Loucy (cell line): ENCODE results near the gene NFAT5.
"Not testable (repeated sequence)": the region's sequence is repeated elsewhere in the genome, so short reads cannot be mapped to it uniquely, and the experiment has no call there.

Source experiments
- H2AFZ ChIP-seq: fragments of 200-600 bp; sonication (generic); 2 replicates; pipeline ENCODE4 v1.6.0; 2016; ENCODE audit warnings: antibody characterized with exemption, mild to moderate bottlenecking, low read length, moderate library complexity
- H3F3A ChIP-seq: fragments of 200-600 bp; 2 replicates; pipeline ENCODE4 v1.6.0; 2016; ENCODE audit warnings: antibody characterized with exemption, low read depth, mild to moderate bottlenecking
- H3K27me3 ChIP-seq: fragments of 200-600 bp; sonication (generic); 2 replicates; pipeline ENCODE4 v1.6.1; 2014; ENCODE audit warnings: low read length, mild to moderate bottlenecking; ENCODE audit not compliant: insufficient read depth, poor library complexity, severe bottlenecking
- H3K36me3 ChIP-seq: fragments of 200-600 bp; sonication (generic); 2 replicates; pipeline ENCODE4 v1.6.1; 2016; ENCODE audit warnings: low read length; ENCODE audit not compliant: insufficient read depth
- H3K4me1 ChIP-seq: fragments of 200-600 bp; sonication (generic); 2 replicates; pipeline ENCODE4 v1.5.1; 2014; ENCODE audit warnings: low read length, mild to moderate bottlenecking; ENCODE audit not compliant: insufficient read depth, poor library complexity, severe bottlenecking
- H3K4me2 ChIP-seq: fragments of 200-600 bp; sonication (generic); 2 replicates; pipeline ENCODE4 v1.6.0; 2014; ENCODE audit warnings: antibody characterized with exemption, low read length, low read depth, mild to moderate bottlenecking; ENCODE audit not compliant: poor library complexity, severe bottlenecking
- H3K4me3 ChIP-seq: fragments of 200-600 bp; sonication (generic); 2 replicates; pipeline ENCODE4 v1.5.1; 2014; ENCODE audit warnings: low read length, mild to moderate bottlenecking, mixed read lengths; ENCODE audit not compliant: poor library complexity, severe bottlenecking
- H3K79me2 ChIP-seq: fragments of 200-600 bp; sonication (generic); 2 replicates; pipeline ENCODE4 v1.6.1; 2014; ENCODE audit warnings: low read length; ENCODE audit not compliant: insufficient read depth
- H3K9ac ChIP-seq: fragments of 200-600 bp; sonication (generic); 2 replicates; pipeline ENCODE4 v1.6.0; 2014; ENCODE audit warnings: mild to moderate bottlenecking, low read depth, low read length, moderate library complexity; ENCODE audit not compliant: poor library complexity, severe bottlenecking
- H3K9me2 ChIP-seq: fragments of 200-600 bp; sonication (generic); replicated peaks from 2 replicates; pipeline ENCODE4 v1.6.1; 2016; ENCODE audit warnings: low read depth, low read length, mixed read lengths
- H3K9me3 ChIP-seq: fragments of 200-600 bp; sonication (generic); 2 replicates; pipeline ENCODE4 v1.6.1; 2014; ENCODE audit warnings: mild to moderate bottlenecking, antibody characterized with exemption, low read length, low read depth; ENCODE audit not compliant: insufficient read depth
- H4K20me1 ChIP-seq: fragments of 200-600 bp; sonication (generic); 2 replicates; pipeline ENCODE4 v1.6.0; 2014; ENCODE audit warnings: antibody characterized with exemption, low read length, mild to moderate bottlenecking; ENCODE audit not compliant: insufficient read depth, poor library complexity, severe bottlenecking
- CTCF ChIP-seq: fragments of 200-600 bp; sonication (generic); conservative IDR thresholded peaks from 2 replicates; pipeline ENCODE4 v1.5.1; 2014; ENCODE audit warnings: mild to moderate bottlenecking, antibody characterized with exemption, low read length
- EZH2phosphoT487 ChIP-seq: fragments of 200-600 bp; IDR thresholded peaks from 2 replicates; pipeline ENCODE4 v1.6.1; 2018; ENCODE audit warnings: antibody characterized with exemption, mild to moderate bottlenecking, moderate library complexity, borderline replicate concordance

Gene NFAT5

GRCh38 chr16:69626256-69626655 is 60.5 kb downstream of the NFAT5 start:
- Histone ChIP-seq H3K79me2 (peaks cover 15% of the 10 kb centered on the region; the same call in 1 of the 2 replicates), H3K9me3 (no peaks in the 10 kb centered on the region), H3K4me3 (no peak overlapping the region), H3F3A (no peaks in the 10 kb centered on the region), H4K20me1 (no peaks in the 10 kb centered on the region), H3K4me2 (no peak overlapping the region), H3K9ac (no peak overlapping the region), H3K9me2 (no peaks in the 10 kb centered on the region), H3K36me3 (peaks cover 31% of the 10 kb centered on the region; the same call in 1 of the 2 replicates), H3K27me3 (no peaks in the 10 kb centered on the region), H2AFZ (no peak overlapping the region), H3K4me1 (no peaks in the 10 kb centered on the region)
- TF ChIP-seq EZH2phosphoT487: no peak
- TF ChIP-seq CTCF: no peak

GRCh38 chr16:69632828-69633227 is 67.1 kb downstream of the NFAT5 start:
- no peak overlapping the region for H3K4me2 ChIP-seq
- no peaks in the 10 kb centered on the region for H4K20me1 ChIP-seq
- H3K9ac ChIP-seq: no peak overlapping the region
- no peaks in the 10 kb centered on the region for H3K27me3 ChIP-seq
- H3K79me2 ChIP-seq: no peaks in the 10 kb centered on the region
- H3K4me3 ChIP-seq: no peak overlapping the region
- no peak overlapping the region for H2AFZ ChIP-seq
- H3K4me1 ChIP-seq: no peaks in the 10 kb centered on the region
- TF ChIP-seq CTCF (no peak), EZH2phosphoT487 (no peak)
- no peaks in the 10 kb centered on the region for H3K9me2 ChIP-seq
- H3F3A ChIP-seq: no peaks in the 10 kb centered on the region
- H3K9me3 ChIP-seq: peaks cover 9% of the 10 kb centered on the region; the same call in 1 of the 2 replicates
- peaks cover 53% of the 10 kb centered on the region; the same call in 1 of the 2 replicates for H3K36me3 ChIP-seq

GRCh38 chr16:69633375-69633774 is 67.6 kb downstream of the NFAT5 start:
- no peak overlapping the region for H3K4me2 ChIP-seq
- H3K27me3 ChIP-seq: no peaks in the 10 kb centered on the region
- no peak overlapping the region for H3K9ac ChIP-seq
- no peaks in the 10 kb centered on the region for H3K4me1 ChIP-seq
- TF ChIP-seq EZH2phosphoT487 (no peak), CTCF (no peak)
- H4K20me1 ChIP-seq: no peaks in the 10 kb centered on the region
- H3K9me2 ChIP-seq: no peaks in the 10 kb centered on the region
- H3K9me3 ChIP-seq: peaks cover 9% of the 10 kb centered on the region; the same call in 1 of the 2 replicates
- H3K36me3 ChIP-seq: peaks cover 53% of the 10 kb centered on the region; the same call in 1 of the 2 replicates
- H3F3A ChIP-seq: no peaks in the 10 kb centered on the region
- H3K4me3 ChIP-seq: no peak overlapping the region
- H2AFZ ChIP-seq: no peak overlapping the region
- H3K79me2 ChIP-seq: no peaks in the 10 kb centered on the region

GRCh38 chr16:69636563-69637146 is 70.9 kb downstream of the NFAT5 start:
- not testable (repeated sequence) for H4K20me1 ChIP-seq, H3K9ac ChIP-seq, H3K4me1 ChIP-seq, H3K4me3 ChIP-seq, H3K9me3 ChIP-seq, H3K4me2 ChIP-seq, H2AFZ ChIP-seq, H3K79me2 ChIP-seq, H3F3A ChIP-seq, H3K9me2 ChIP-seq, H3K27me3 ChIP-seq
- H3K36me3 ChIP-seq: peaks cover 37% of the 10 kb centered on the region; the same call in 1 of the 2 replicates

- not testable (repeated sequence) for H4K20me1 ChIP-seq, H3K9me2 ChIP-seq, H3F3A ChIP-seq, H3K4me1 ChIP-seq, H3K9ac ChIP-seq, H3K4me2 ChIP-seq, H2AFZ ChIP-seq, H3K27me3 ChIP-seq, H3K9me3 ChIP-seq, H3K79me2 ChIP-seq, H3K4me3 ChIP-seq
- peaks cover 37% of the 10 kb centered on the region; the same call in 1 of the 2 replicates for H3K36me3 ChIP-seq
Measured at GRCh38 chr16:69637206-69637865, 71.6 kb downstream of the NFAT5 start.
